GM12878 (cell line): ENCODE data around the gene KMT2B. TPM values are rescaled to one million over a fixed set of nuclear protein-coding genes. Genes with fewer than 3 reads are reported as not detected.

ENCODE experiments used
- ATAC-seq: fragments of 200-7000 bp; cut with Tn5 transposase; 3 replicates; pipeline ENCODE4 v1.9.1; 2020; ENCODE audit warnings: mild to moderate bottlenecking, moderate library complexity
- BruUV-seq: library from RNA; stranded (reverse); fragments of 400-500 nt; replicated peaks from 2 replicates; lab custom pipeline; 2021; lab: Mats Ljungman, UMichigan
- CTCF ChIA-PET: fragments of 300-600 bp; sonication (Branson Sonifier 250); formaldehyde crosslinking; extraction: SDS; loops from one replicate; lab custom pipeline; 2021; ENCODE audit warnings: inconsistent platforms; lab: Yijun Ruan, JAX
- POLR2A ChIA-PET: fragments of 350-600 bp; formaldehyde crosslinking; extraction: SDS; loops from one replicate; lab custom pipeline; 2021; ENCODE audit warnings: inconsistent platforms; lab: Charles Lee
- RAD21 ChIA-PET: fragments of 300-600 bp; sonication (Branson Sonifier 250); formaldehyde crosslinking; loops from one replicate; lab custom pipeline; 2023; ENCODE audit warnings: antibody characterized with exemption; ENCODE audit not compliant: unreplicated experiment; lab: Charles Lee
- SMC1A ChIA-PET: fragments of 300-600 bp; sonication (Branson Sonifier 250); formaldehyde crosslinking; loops from one replicate; lab custom pipeline; 2023; ENCODE audit not compliant: unreplicated experiment, uncharacterized antibody; lab: Charles Lee
- DNase-seq: peaks from one replicate; pipeline ENCODE4 v3.0.0-alpha.2; 2011; ENCODE audit warnings: low read depth, low spot score
- FAIRE-seq: peaks from 3 replicates; lab custom pipeline; 2011; peaks lifted over from hg19 to GRCh38; lab: Jason Lieb, UNC
- H2AFZ ChIP-seq: 2 replicates; pipeline ENCODE4 v1.6.0; 2011; ENCODE audit warnings: low read depth, low read length, control low read depth; ENCODE audit not compliant: control insufficient read depth
- H3K27ac ChIP-seq: 2 replicates; pipeline ENCODE4 v1.5.1; 2011; ENCODE audit warnings: control low read depth; ENCODE audit not compliant: control insufficient read depth, insufficient read depth
- H3K27me3 ChIP-seq, 2 experiments: replicated peaks in 1 of 2; 2 replicates each; pipeline versions ENCODE4 v1.6.0 to v1.6.1; 2011; ENCODE audit warnings: low read length in 1 of 2; ENCODE audit not compliant: control insufficient read depth in 2 of 2, insufficient read depth in 2 of 2
- H3K36me3 ChIP-seq, 2 experiments: 2 replicates each; pipeline ENCODE4 v1.5.1; 2011; ENCODE audit warnings: low read length in 1 of 2; ENCODE audit not compliant: control insufficient read depth in 2 of 2, insufficient read depth in 2 of 2
- H3K4me1 ChIP-seq: 2 replicates; pipeline ENCODE4 v1.6.1; 2011; ENCODE audit warnings: mild to moderate bottlenecking, low read length, moderate library complexity, mixed read lengths; ENCODE audit not compliant: control insufficient read depth, insufficient read depth
- H3K4me2 ChIP-seq: 2 replicates; pipeline ENCODE4 v1.6.0; 2011; ENCODE audit warnings: control low read depth; ENCODE audit not compliant: control insufficient read depth, insufficient read depth
- H3K4me3 ChIP-seq: fragments of 200-600 bp; sonication (generic); 2 replicates; pipeline ENCODE4 v1.5.1; 2016
- H3K79me2 ChIP-seq: 2 replicates; pipeline ENCODE4 v1.6.0; 2011; ENCODE audit warnings: low read length; ENCODE audit not compliant: control insufficient read depth, insufficient read depth
- H3K9ac ChIP-seq: 2 replicates; pipeline ENCODE4 v1.8.0; 2011; ENCODE audit warnings: low read length, control low read depth, mixed read lengths; ENCODE audit not compliant: control insufficient read depth, insufficient read depth
- H3K9me3 ChIP-seq: replicated peaks from 3 replicates; pipeline ENCODE4 v1.5.1; 2011; ENCODE audit warnings: mild to moderate bottlenecking, low read length; ENCODE audit not compliant: control insufficient read depth, insufficient read depth
- H4K20me1 ChIP-seq: 2 replicates; pipeline ENCODE4 v1.6.0; 2011; ENCODE audit not compliant: control insufficient read depth, insufficient read depth
- BCLAF1 ChIP-seq: fragments of 450-650 bp; IDR thresholded peaks from 2 replicates; pipeline ENCODE4 v1.6.1; 2017; ENCODE audit warnings: antibody characterized with exemption, mild to moderate bottlenecking, moderate library complexity
- CREB1 ChIP-seq: IDR thresholded peaks from 2 replicates; pipeline ENCODE4 v1.6.1; 2012; ENCODE audit warnings: low read depth, mild to moderate bottlenecking, inconsistent platforms
- CREM ChIP-seq: IDR thresholded peaks from 2 replicates; pipeline ENCODE4 v1.6.1; 2014; ENCODE audit warnings: antibody characterized with exemption, low read depth
- EED ChIP-seq: sonication (generic); IDR thresholded peaks from 2 replicates; pipeline ENCODE4 v1.6.1; 2016; ENCODE audit warnings: antibody characterized with exemption, low read depth
- IKZF2 ChIP-seq, 2 experiments: fragments of 450-650 bp; IDR thresholded peaks; 2 replicates each; pipeline ENCODE4 v1.6.1; 2017; ENCODE audit warnings: mild to moderate bottlenecking in 2 of 2, moderate library complexity in 2 of 2
- NFXL1 ChIP-seq: fragments of 450-650 bp; IDR thresholded peaks from 2 replicates; pipeline ENCODE4 v1.6.1; 2017; ENCODE audit warnings: antibody characterized with exemption, mild to moderate bottlenecking, borderline replicate concordance
- NR2C2 ChIP-seq: IDR thresholded peaks from 2 replicates; pipeline ENCODE4 v1.6.1; 2011; ENCODE audit warnings: borderline replicate concordance, low read depth; ENCODE audit not compliant: control insufficient read depth, insufficient read length
- POLR2AphosphoS2 ChIP-seq: IDR thresholded peaks from 2 replicates; pipeline ENCODE4 v1.6.1; 2011; ENCODE audit warnings: low read depth, mild to moderate bottlenecking, low read length, improper control_type of control experiment, moderate library complexity
- RAD21 ChIP-seq: IDR thresholded peaks from 2 replicates; pipeline ENCODE4 v1.6.1; 2011; ENCODE audit warnings: mild to moderate bottlenecking, low read depth, low read length, moderate library complexity; ENCODE audit not compliant: insufficient read depth
- SPI1 ChIP-seq: IDR thresholded peaks from 2 replicates; pipeline ENCODE4 v1.6.1; 2011; ENCODE audit warnings: low read depth, mild to moderate bottlenecking, low read length, moderate library complexity, borderline replicate concordance; ENCODE audit not compliant: insufficient read depth
- WRNIP1 ChIP-seq: IDR thresholded peaks from 2 replicates; pipeline ENCODE4 v1.6.1; 2011; ENCODE audit warnings: low read depth, low read length, improper control_type of control experiment, borderline replicate concordance
- WGBS: methylation state at CpG from one replicate; pipeline ENCODE4 v1.1.6; 2016; ENCODE audit warnings: low lambda C conversion rate; ENCODE audit not compliant: insufficient replicate concordance, insufficient coverage; ENCODE audit errors: missing lambda C conversion rate; 5-methylcytosine and 5-hydroxymethylcytosine counted together
- in situ Hi-C: fragments of 300-500 bp; cut with MboI; formaldehyde crosslinking; loops from 9 replicates; pipeline ENCODE4 v1.14.3; 2018; ENCODE audit warnings: mixed read lengths
- intact Hi-C: fragments of 100-400 bp; cut with micrococcal nuclease; formaldehyde crosslinking; loops from one replicate; pipeline ENCODE4 v1.14.2; 2022; ENCODE audit not compliant: unreplicated experiment
- polyA plus RNA-seq, 11 experiments: library from polyadenylated mRNA; depleted of rRNA in 4 of 11; unstranded in 6 of 11; stranded (reverse) in 5 of 11; fragments of >200 nt; fragmentation: Nextera tagmentation in 4 of 11; fragmentation: Illumina TruSeq in 1 of 11; extraction: Ambion mirVana in 4 of 11; extraction: Trizol in 1 of 11; gene quantifications; 1 replicate in 1 of 11; 2 replicates in 10 of 11; pipeline versions ENCODE4 v1.2.1 to v1.2.3, GENCODE V29; 2011 to 2016; ENCODE audit warnings: inconsistent platforms in 2 of 11, missing spikeins in 2 of 11, low read depth in 1 of 11
- total RNA-seq, 4 experiments: library from RNA; depleted of rRNA in 3 of 4; stranded (reverse); fragments of >200 nt in 3 of 4; fragmentation: Illumina TruSeq in 1 of 4; extraction: Trizol in 1 of 4; gene quantifications; 2 replicates each; pipeline versions ENCODE4 v1.2.1 to v1.2.3, GENCODE V29; 2013 to 2021
- TF ChIP-seq, protein P1 (sequence below): fragments of 450-650 bp; conservative IDR thresholded peaks from 2 replicates; pipeline ENCODE4 v1.6.1; 2017; ENCODE audit warnings: mild to moderate bottlenecking, moderate library complexity

Gene KMT2B
- total and polyA plus RNA-seq, 10 of the 15 experiments (the other 5 are each of a cell fraction or from before 2014, with no cell fraction given): 0.71 to 35.6 (median 6.0) TPM

- ChIA-PET SMC1A (interaction anchor here (0.7 to 6.3 kb wide), 8 partner anchors 16 to 337 kb away, joined by 3 to 375 read pairs (median 4); partner anchors contain the start of genes PSENEN, U2AF1L4 and ZBTB32), POLR2A (interaction anchor here (0.5 to 12.1 kb wide), 9 partner anchors 15 to 489 kb away, joined by 3 to 516 read pairs (median 5); partner anchors contain the start of genes IGFLR1, LIN37, NFKBID and PSENEN), RAD21 (interaction anchor here (0.7 to 6.3 kb wide), 9 partner anchors 15 to 217 kb away, joined by 3 to 430 read pairs (median 9); partner anchors contain the start of genes COX6B1, IGFLR1, LIN37 and ZBTB32), CTCF (interaction anchor here (0.8 to 7.3 kb wide), 10 partner anchors 12 to 205 kb away, joined by 3 to 271 read pairs (median 6); partner anchors contain the start of genes IGFLR1, PSENEN and U2AF1L4)
- Histone ChIP-seq H2AFZ (no peak overlapping the region), H3K4me3 (peak overlapping the region; percentile 82), H3K27ac (peak overlapping the region; percentile 95), H4K20me1 (no peaks in the 10 kb centered on the region), H3K79me2 (peaks cover 58% of the 10 kb centered on the region), H3K27me3 (no peaks in the 10 kb centered on the region), H3K9me3 (no peaks in the 10 kb centered on the region), H3K4me1 (peaks cover 45% of the 10 kb centered on the region), H3K36me3 (no peaks in the 10 kb centered on the region; a peak in 1 of 4 replicates), H3K9ac (peak overlapping the region; percentile 77), H3K4me2 (peak overlapping the region; percentile 99)
- ATAC-seq (no peak), FAIRE-seq (no peak), DNase-seq (no peak)
- under 1% methylated on average over 12 of the region's 12 CpGs for WGBS
- peak; percentile 17; the same call in 1 of the 2 replicates for TF ChIP-seq EED
- TF ChIP-seq RAD21: no peak
- peak; percentile 54; the same call in 1 of the 2 replicates for TF ChIP-seq SPI1
- peak; percentile 30; the same call in 1 of the 2 replicates for TF ChIP-seq CREM
- TF ChIP-seq CREB1: 0 out of 2 replicates have a peak, but pooled peaks have one; percentile 41
- TF ChIP-seq, protein P1, sequence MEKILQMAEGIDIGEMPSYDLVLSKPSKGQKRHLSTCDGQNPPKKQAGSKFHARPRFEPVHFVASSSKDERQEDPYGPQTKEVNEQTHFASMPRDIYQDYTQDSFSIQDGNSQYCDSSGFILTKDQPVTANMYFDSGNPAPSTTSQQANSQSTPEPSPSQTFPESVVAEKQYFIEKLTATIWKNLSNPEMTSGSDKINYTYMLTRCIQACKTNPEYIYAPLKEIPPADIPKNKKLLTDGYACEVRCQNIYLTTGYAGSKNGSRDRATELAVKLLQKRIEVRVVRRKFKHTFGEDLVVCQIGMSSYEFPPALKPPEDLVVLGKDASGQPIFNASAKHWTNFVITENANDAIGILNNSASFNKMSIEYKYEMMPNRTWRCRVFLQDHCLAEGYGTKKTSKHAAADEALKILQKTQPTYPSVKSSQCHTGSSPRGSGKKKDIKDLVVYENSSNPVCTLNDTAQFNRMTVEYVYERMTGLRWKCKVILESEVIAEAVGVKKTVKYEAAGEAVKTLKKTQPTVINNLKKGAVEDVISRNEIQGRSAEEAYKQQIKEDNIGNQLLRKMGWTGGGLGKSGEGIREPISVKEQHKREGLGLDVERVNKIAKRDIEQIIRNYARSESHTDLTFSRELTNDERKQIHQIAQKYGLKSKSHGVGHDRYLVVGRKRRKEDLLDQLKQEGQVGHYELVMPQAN: no peak
- no peak for TF ChIP-seq BCLAF1
- no peak for TF ChIP-seq NFXL1
- TF ChIP-seq WRNIP1: 0 out of 2 replicates have a peak, but pooled peaks have one; percentile 13
- peak in 1 of 2 experiments; percentile 8; a peak in 1 of 4 replicates for TF ChIP-seq IKZF2 (IDR thresholded peaks at IDR 0.05)
- TF ChIP-seq NR2C2: no peak
- no peak for TF ChIP-seq POLR2AphosphoS2
- BruUV-seq: TSS peak; percentile 35
- intact Hi-C loops (loop anchor here (5.0 kb wide), 1 partner anchor 188 kb away; the partner anchor contains the start of genes HCST and NFKBID), in situ Hi-C loops (no loop called here)
Observed at GRCh38 chr19:35713904-35714495, 3.8 kb upstream of the KMT2B start.
